T-cell (primary cell): ENCODE data around the gene SCAMP4. TPM values are rescaled to one million over a fixed set of nuclear protein-coding genes. Genes with fewer than 3 reads are reported as not detected.
"Not testable (repeated sequence)": the region's sequence is repeated elsewhere in the genome, so short reads cannot be mapped to it uniquely, and the experiment has no call there.

ENCODE experiments used
- ATAC-seq, 4 experiments: fragments of 200-7000 bp in 3 of 4; fragments of 150-1000 bp in 1 of 4; cut with Tn5 transposase; replicated peaks in 1 of 4; 1 replicate in 3 of 4; 2 replicates in 1 of 4; pipeline ENCODE4 v1.10.0; 2021; ENCODE audit warnings: moderate library complexity in 3 of 4, mild to moderate bottlenecking in 2 of 4, moderate number of reproducible peaks in 1 of 4
- CTCF ChIA-PET, 2 donors: fragments of 300-600 bp; sonication (Branson Sonifier 250); formaldehyde crosslinking; loops; one replicate each; lab custom pipeline; 2022; ENCODE audit warnings: antibody characterized with exemption in 2 of 2; lab: Charles Lee
- POLR2A ChIA-PET, 2 donors: fragments of 300-600 bp; sonication (Branson Sonifier 250); formaldehyde crosslinking; loops; one replicate each; lab custom pipeline; 2022; ENCODE audit warnings: antibody characterized with exemption in 2 of 2; lab: Charles Lee
- DNase-seq, 35 experiments: peaks; one replicate each; pipeline versions ENCODE4 v3.0.0 to v3.0.0-alpha.2; 2013 to 2023
- H3K27ac ChIP-seq: one replicate; pipeline ENCODE4 v1.5.1; 2013; ENCODE audit warnings: low read length
- H3K27me3 ChIP-seq, 2 experiments: replicated peaks in 1 of 2; 1 replicate in 1 of 2; 2 replicates in 1 of 2; pipeline versions ENCODE4 v1.6.1 to v1.7.0; 2013; ENCODE audit warnings: low read length in 1 of 2, mixed read lengths in 1 of 2; ENCODE audit not compliant: control insufficient read depth in 2 of 2, insufficient read depth in 2 of 2; ENCODE audit errors: extremely low read depth in 1 of 2
- H3K36me3 ChIP-seq, 2 donors: 1 replicate in 1 of 2; 2 replicates in 1 of 2; pipeline versions ENCODE4 v1.6.1 to v1.7.0; 2013; ENCODE audit warnings: low read length in 1 of 2; ENCODE audit not compliant: control insufficient read depth in 2 of 2, insufficient read depth in 1 of 2; ENCODE audit errors: extremely low read depth in 1 of 2
- H3K4me1 ChIP-seq, 2 experiments: 1 replicate in 1 of 2; 2 replicates in 1 of 2; pipeline versions ENCODE4 v1.6.1 to v1.7.0; 2013; ENCODE audit warnings: low read length in 2 of 2, mixed read lengths in 1 of 2; ENCODE audit not compliant: insufficient read depth in 2 of 2, control insufficient read depth in 1 of 2; ENCODE audit errors: extremely low read depth in 1 of 2
- H3K4me3 ChIP-seq, 2 donors: 1 replicate in 1 of 2; 2 replicates in 1 of 2; pipeline versions ENCODE4 v1.5.1 to v1.7.0; 2013; ENCODE audit warnings: mild to moderate bottlenecking in 2 of 2, low read length in 1 of 2, moderate library complexity in 1 of 2; ENCODE audit not compliant: control insufficient read depth in 1 of 2; ENCODE audit errors: extremely low read depth in 1 of 2
- H3K9me3 ChIP-seq: 2 replicates; pipeline ENCODE4 v1.7.0; 2013
- H3K27ac Mint-ChIP-seq, 2 donors: one replicate each; pipeline ENCODE4 v1.8.0; 2020 to 2021; ENCODE audit warnings: mild to moderate bottlenecking in 2 of 2, mixed read lengths in 2 of 2
- H3K27me3 Mint-ChIP-seq, 2 donors: one replicate each; pipeline ENCODE4 v1.8.0; 2021 to 2022; ENCODE audit warnings: mixed read lengths in 2 of 2
- H3K36me3 Mint-ChIP-seq: one replicate; pipeline ENCODE4 v1.8.0; 2021; ENCODE audit warnings: mixed read lengths
- H3K4me1 Mint-ChIP-seq, 3 donors: one replicate each; pipeline ENCODE4 v1.8.0; 2020 to 2022; ENCODE audit warnings: mixed read lengths in 3 of 3, mild to moderate bottlenecking in 1 of 3
- H3K4me3 Mint-ChIP-seq, 3 donors: one replicate each; pipeline ENCODE4 v1.8.0; 2020 to 2022; ENCODE audit warnings: mild to moderate bottlenecking in 3 of 3, mixed read lengths in 3 of 3, moderate library complexity in 3 of 3
- H3K9me3 Mint-ChIP-seq, 3 donors: one replicate each; pipeline ENCODE4 v1.8.0; 2020 to 2022; ENCODE audit warnings: mixed read lengths in 3 of 3
- WGBS: methylation state at CpG from one replicate; pipeline ENCODE4 v1.1.5; 2013; ENCODE audit warnings: missing lambda C conversion rate; ENCODE audit not compliant: insufficient coverage; 5-methylcytosine and 5-hydroxymethylcytosine counted together
- total RNA-seq, 35 experiments: library from RNA in 6 of 35; stranded (reverse) in 6 of 35; fragments of 120-200 nt in 1 of 35; gene quantifications; one replicate each; pipeline versions ENCODE4 v1.2.1 to v1.2.4 and lab custom pipeline; 2013 to 2026

SCAMP4 gene
- total RNA-seq, 5 donors from 2014 or later (not counting 1 experiment from before 2014, with no cell fraction given), result 24.8 to 49.2 (median 27.5) TPM

DNA sequence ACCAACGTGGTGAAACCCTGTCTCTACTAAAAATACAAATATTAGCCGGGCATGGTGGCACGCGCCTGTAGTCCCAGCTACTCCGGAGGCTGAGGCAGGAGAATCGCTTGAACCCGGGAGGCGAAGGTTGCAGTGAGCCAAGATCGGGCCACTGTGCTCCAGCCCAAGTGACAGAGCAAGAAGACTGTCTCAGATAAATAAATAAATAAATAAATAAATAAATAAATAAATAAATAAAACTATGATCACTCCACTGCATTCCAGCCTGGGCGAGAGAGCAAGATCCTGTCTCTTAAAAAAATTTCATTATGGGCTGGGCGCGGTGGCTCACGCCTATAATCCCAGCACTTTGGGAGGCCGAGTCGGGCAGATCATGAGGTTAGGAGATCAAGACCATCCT is 18.8 kb upstream of the SCAMP4 start:
- POLR2A ChIA-PET, CTCF ChIA-PET, H3K9me3 Mint-ChIP-seq, H3K27me3 Mint-ChIP-seq, H3K4me3 ChIP-seq, H3K9me3 ChIP-seq, H3K36me3 ChIP-seq, H3K27me3 ChIP-seq, ATAC-seq, DNase-seq, H3K27ac Mint-ChIP-seq, H3K27ac ChIP-seq: not testable (repeated sequence)
- H3K36me3 Mint-ChIP-seq, result peaks cover 11% of the 10 kb centered on the region
- H3K4me1 ChIP-seq, result peaks cover 17 to 41% of the 10 kb centered on the region in 2 experiments
- peak overlapping the region in 1 of 3 donors; percentile 94 for H3K4me3 Mint-ChIP-seq
- 93% methylated on average over 9 of the region's 15 CpGs for WGBS
- H3K4me1 Mint-ChIP-seq, result peaks cover 24 to 37% (median 31%) of the 10 kb centered on the region in 3 donors

DNA sequence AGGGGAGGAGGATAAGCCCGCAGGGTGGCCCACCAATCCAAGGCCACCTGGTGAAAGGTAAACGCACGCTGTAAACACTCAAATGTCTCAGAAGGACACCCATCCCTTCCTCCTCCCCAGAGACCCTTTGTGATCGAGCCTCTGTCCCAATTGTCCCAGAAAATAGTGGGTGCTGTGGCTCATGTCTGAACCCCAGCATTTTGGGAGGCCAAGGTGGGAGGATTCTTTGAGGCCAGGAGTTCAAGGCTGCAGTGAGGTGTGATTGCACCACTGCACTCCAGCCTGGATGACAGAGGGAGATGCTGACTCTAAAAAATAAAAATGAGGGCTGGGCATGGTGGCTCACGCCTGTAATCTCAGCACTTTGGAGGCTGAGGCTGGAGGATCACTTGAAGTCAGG is 16.8 kb upstream of the SCAMP4 start:
- H3K4me1 ChIP-seq, result peaks cover 3 to 22% of the 10 kb centered on the region in 2 experiments
- no peak for ATAC-seq
- WGBS, result 73% methylated on average over 1 of the region's 5 CpGs
- H3K9me3 ChIP-seq, result no peaks in the 10 kb centered on the region
- Mint-ChIP-seq H3K4me3 (no peak overlapping the region), H3K4me1 (peaks cover 9 to 21% (median 17%) of the 10 kb centered on the region in 3 donors), H3K36me3 (peaks cover 7% of the 10 kb centered on the region), H3K9me3 (no peaks in the 10 kb centered on the region), H3K27ac (no peak overlapping the region), H3K27me3 (no peaks in the 10 kb centered on the region)
- no peak overlapping the region for H3K4me3 ChIP-seq
- H3K27ac ChIP-seq, result no peak overlapping the region
- CTCF ChIA-PET, result no interaction called here
- no peaks in the 10 kb centered on the region for H3K36me3 ChIP-seq
- H3K27me3 ChIP-seq, result no peaks in the 10 kb centered on the region
- POLR2A ChIA-PET, result no interaction called here
- no peak for DNase-seq

DNA sequence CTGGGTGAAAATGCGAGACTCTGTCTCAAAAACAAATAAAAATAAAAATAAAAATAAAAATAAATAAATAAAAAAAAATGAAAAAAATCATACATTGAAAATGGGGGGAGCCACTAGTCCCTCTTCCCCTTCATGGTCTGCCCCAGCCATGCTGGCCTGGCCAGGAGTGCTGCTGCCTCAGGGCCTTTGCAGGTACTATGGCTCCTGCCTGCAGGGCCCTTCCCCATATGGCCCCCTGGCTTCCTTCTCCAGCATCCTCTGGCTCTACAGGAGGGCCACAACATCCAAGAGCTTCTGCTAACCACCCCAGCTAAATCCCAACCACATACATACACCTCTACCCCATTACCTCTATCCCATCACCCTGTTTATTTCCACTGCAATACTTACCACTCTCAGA is 15.3 kb upstream of the SCAMP4 start:
- ChIA-PET CTCF (no interaction called here), POLR2A (no interaction called here)
- Histone ChIP-seq H3K36me3 (no peaks in the 10 kb centered on the region), H3K9me3 (no peaks in the 10 kb centered on the region), H3K27me3 (no peaks in the 10 kb centered on the region), H3K27ac (no peak overlapping the region), H3K4me3 (no peak overlapping the region), H3K4me1 (peaks cover 0 to 20% of the 10 kb centered on the region in 2 experiments)
- Mint-ChIP-seq H3K27ac (peak overlapping the region in 1 of 2 donors; percentile 0), H3K9me3 (no peaks in the 10 kb centered on the region), H3K4me3 (no peak overlapping the region), H3K4me1 (peaks cover 5 to 12% (median 11%) of the 10 kb centered on the region in 3 donors), H3K27me3 (no peaks in the 10 kb centered on the region), H3K36me3 (no peaks in the 10 kb centered on the region)
- WGBS, result no CpG with 5 or more reads among the region's 1 CpG
- ATAC-seq, result no peak
- no peak for DNase-seq

DNA sequence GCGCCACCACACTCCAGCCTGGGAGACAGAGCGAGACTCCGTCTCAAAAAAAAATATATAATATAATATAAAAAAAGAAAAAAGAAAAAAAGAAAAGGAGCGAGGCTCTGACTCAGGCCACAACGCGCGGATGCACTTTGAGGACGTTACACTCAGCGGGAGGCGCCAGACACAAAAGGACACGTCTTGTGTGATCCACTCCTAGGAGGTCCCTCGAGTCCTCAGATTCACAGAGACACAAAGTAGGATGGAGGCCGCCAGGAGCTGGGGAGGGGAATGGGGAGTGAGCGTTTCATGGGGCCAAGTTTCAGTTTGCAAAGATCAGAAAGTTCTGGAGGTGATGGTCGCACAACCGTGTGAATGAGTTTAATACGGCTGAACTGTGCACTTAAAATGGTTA is 11.4 kb upstream of the SCAMP4 start:
- Histone ChIP-seq H3K27ac (no peak overlapping the region), H3K36me3 (no peaks in the 10 kb centered on the region), H3K9me3 (no peaks in the 10 kb centered on the region), H3K4me1 (peaks cover 17 to 48% of the 10 kb centered on the region in 2 experiments), H3K27me3 (no peaks in the 10 kb centered on the region), H3K4me3 (no peak overlapping the region)
- ChIA-PET CTCF (interaction anchor here in 1 of 2 donors (0.5 kb wide), 1 partner anchor 198 kb away, joined by 8 read pairs; no protein-coding TSS in a partner anchor), POLR2A (interaction anchor here in 1 of 2 donors (0.5 kb wide), 1 partner anchor 489 kb away, joined by 6 read pairs; no protein-coding TSS in a partner anchor)
- Mint-ChIP-seq H3K27me3 (no peaks in the 10 kb centered on the region), H3K36me3 (no peaks in the 10 kb centered on the region), H3K4me3 (peak overlapping the region in 2 of 3 donors; percentile 34 to 86), H3K9me3 (no peaks in the 10 kb centered on the region), H3K4me1 (peaks cover 32 to 38% (median 37%) of the 10 kb centered on the region in 3 donors), H3K27ac (no peak overlapping the region)
- 96% methylated on average over 13 of the region's 17 CpGs for WGBS
- DNase-seq (no peak), ATAC-seq (no peak)

DNA sequence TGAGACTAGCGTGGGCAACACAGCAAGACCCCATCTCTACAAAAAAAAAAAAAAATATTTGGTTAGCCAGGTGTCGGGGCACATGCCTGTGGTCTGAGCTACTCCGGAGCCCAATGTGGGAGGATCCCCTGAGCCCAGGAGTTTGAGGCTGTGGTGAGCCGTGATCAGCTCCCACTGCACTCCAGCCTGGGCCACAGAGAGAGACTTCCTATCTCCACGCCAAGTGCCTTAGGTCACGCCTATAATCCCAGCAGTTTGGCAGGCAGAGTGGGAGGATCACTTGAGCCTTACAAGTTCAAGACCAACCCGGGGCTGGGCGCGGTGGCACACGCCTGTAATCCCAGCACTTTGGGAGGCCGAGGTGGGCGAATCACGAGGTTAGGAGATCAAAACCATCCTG is 8.7 kb upstream of the SCAMP4 start:
- Mint-ChIP-seq H3K4me3 (peak overlapping the region in 2 of 3 donors; percentile 80 to 86), H3K36me3 (no peaks in the 10 kb centered on the region), H3K27me3 (no peaks in the 10 kb centered on the region), H3K4me1 (peaks cover 30 to 38% (median 32%) of the 10 kb centered on the region in 3 donors), H3K9me3 (no peaks in the 10 kb centered on the region), H3K27ac (peak overlapping the region; percentile 52 to 94)
- 62% methylated on average over 7 of the region's 13 CpGs for WGBS
- H3K4me1 ChIP-seq, result peaks cover 17 to 48% of the 10 kb centered on the region in 2 experiments
- H3K27ac ChIP-seq, result peak overlapping the region; percentile 79
- ChIA-PET POLR2A (interaction anchor here in 1 of 2 donors (0.7 kb wide), 1 partner anchor 727 kb away, joined by 3 read pairs; no protein-coding TSS in a partner anchor), CTCF (interaction anchor here in 1 of 2 donors (0.6 to 0.7 kb wide), 2 partner anchors 15 to 33 kb away, joined by 4 read pairs; no protein-coding TSS in a partner anchor)
- no peaks in the 10 kb centered on the region for H3K27me3 ChIP-seq
- DNase-seq (no peak), ATAC-seq (no peak)
- H3K36me3 ChIP-seq, result no peaks in the 10 kb centered on the region
- no peaks in the 10 kb centered on the region for H3K9me3 ChIP-seq
- H3K4me3 ChIP-seq, result no peak overlapping the region

DNA sequence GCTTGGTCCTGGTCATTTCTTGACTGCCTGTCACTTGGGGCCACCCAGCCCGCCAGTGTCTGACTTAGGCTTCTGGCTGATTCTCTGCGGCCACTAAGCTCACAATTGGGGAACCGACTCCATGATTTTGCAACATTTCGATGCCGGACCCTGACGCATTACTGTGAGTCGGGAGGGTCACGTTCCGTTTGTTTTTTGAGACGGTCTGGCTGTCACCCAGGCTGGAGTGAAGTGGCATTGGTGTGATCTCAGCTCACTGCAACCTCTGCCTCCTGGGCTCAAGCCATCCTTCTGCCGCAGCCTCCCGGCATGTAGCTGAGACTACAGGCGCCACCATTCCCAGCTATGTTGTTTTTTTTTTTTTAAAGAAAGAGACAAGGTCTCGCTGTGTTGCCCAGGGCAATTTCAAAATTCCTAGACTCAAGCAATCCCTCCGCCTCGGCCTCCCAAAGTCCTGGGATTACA is 3.2 kb upstream of the SCAMP4 start:
- DNase-seq (peak in 1 of 35 experiments; percentile 42), ATAC-seq (no peak)
- peaks cover 29 to 39% (median 38%) of the 10 kb centered on the region in 3 donors for H3K4me1 Mint-ChIP-seq
- H3K36me3 Mint-ChIP-seq, result no peaks in the 10 kb centered on the region
- Histone ChIP-seq H3K4me3 (no peak overlapping the region), H3K4me1 (peaks cover 9 to 41% of the 10 kb centered on the region in 2 experiments), H3K27ac (no peak overlapping the region), H3K36me3 (no peaks in the 10 kb centered on the region), H3K9me3 (no peaks in the 10 kb centered on the region), H3K27me3 (no peaks in the 10 kb centered on the region)
- whole genome bisulfite sequencing, result 97% methylated on average over 13 of the region's 16 CpGs
- H3K4me3 Mint-ChIP-seq, result no peak overlapping the region
- CTCF ChIA-PET, result no interaction called here
- POLR2A ChIA-PET, result interaction anchor here in 1 of 2 donors (0.7 kb wide), 1 partner anchor 16 kb away, joined by 5 read pairs; no protein-coding TSS in a partner anchor
- no peaks in the 10 kb centered on the region for H3K9me3 Mint-ChIP-seq
- H3K27me3 Mint-ChIP-seq, result no peaks in the 10 kb centered on the region
- no peak overlapping the region for H3K27ac Mint-ChIP-seq
